ENCODE results near the gene IPCEF1. TPM values are rescaled to one million over a fixed set of nuclear protein-coding genes. Genes with fewer than 3 reads are reported as not detected.
"Not testable (repeated sequence)": the region's sequence is repeated elsewhere in the genome, so short reads cannot be mapped to it uniquely, and the experiment has no call there.

The IPCEF1 gene
- total RNA-seq, 1 donor = 73.5 TPM

GRCh38 chr6:154241581-154241980, 115.0 kb downstream of the IPCEF1 start:
- Histone ChIP-seq H3K9me3 (ENCODE audit: low read depth, low read length) (no peaks in the 10 kb centered on the region), H3K4me3 (ENCODE audit: low read length) (no peak overlapping the region), H3K27me3 (ENCODE audit: insufficient read depth, low read length) (no peaks in the 10 kb centered on the region), H3K4me1 (ENCODE audit: insufficient read depth, low read length) (peaks cover 42% of the 10 kb centered on the region)

GRCh38 chr6:154241061-154241460, 115.5 kb downstream of the IPCEF1 start:
- not testable (repeated sequence) for H3K4me3 ChIP-seq (ENCODE audit: low read length); H3K27me3 ChIP-seq (ENCODE audit: insufficient read depth, low read length); H3K9me3 ChIP-seq (ENCODE audit: low read depth, low read length)
- H3K4me1 ChIP-seq (ENCODE audit: insufficient read depth, low read length) = peaks cover 41% of the 10 kb centered on the region

GRCh38 chr6:154239392-154239791, 117.2 kb downstream of the IPCEF1 start:
- no peak overlapping the region for H3K4me3 ChIP-seq (ENCODE audit: low read length)
- no peaks in the 10 kb centered on the region for H3K9me3 ChIP-seq (ENCODE audit: low read depth, low read length)
- no peaks in the 10 kb centered on the region for H3K27me3 ChIP-seq (ENCODE audit: insufficient read depth, low read length)
- peaks cover 41% of the 10 kb centered on the region for H3K4me1 ChIP-seq (ENCODE audit: insufficient read depth, low read length)

- H3K27me3 ChIP-seq (ENCODE audit: insufficient read depth, low read length) = no peaks in the 10 kb centered on the region
- H3K9me3 ChIP-seq (ENCODE audit: low read depth, low read length) = no peaks in the 10 kb centered on the region
- no peak overlapping the region for H3K4me3 ChIP-seq (ENCODE audit: low read length)
- H3K4me1 ChIP-seq (ENCODE audit: insufficient read depth, low read length) = peaks cover 41% of the 10 kb centered on the region
Measured at GRCh38 chr6:154238831-154239230, 117.8 kb downstream of the IPCEF1 start.

- no peaks in the 10 kb centered on the region for H3K27me3 ChIP-seq (ENCODE audit: insufficient read depth, low read length)
- peaks cover 36% of the 10 kb centered on the region for H3K4me1 ChIP-seq (ENCODE audit: insufficient read depth, low read length)
- H3K9me3 ChIP-seq (ENCODE audit: low read depth, low read length) = no peaks in the 10 kb centered on the region
- H3K4me3 ChIP-seq (ENCODE audit: low read length) = no peak overlapping the region
Measured at GRCh38 chr6:154236646-154237301, 119.8 kb downstream of the IPCEF1 start.

GRCh38 chr6:154234019-154234772, 122.4 kb downstream of the IPCEF1 start:
- no peak overlapping the region for H3K4me3 ChIP-seq (ENCODE audit: low read length)
- peaks cover 37% of the 10 kb centered on the region for H3K4me1 ChIP-seq (ENCODE audit: insufficient read depth, low read length)
- no peaks in the 10 kb centered on the region for H3K27me3 ChIP-seq (ENCODE audit: insufficient read depth, low read length)
- no peaks in the 10 kb centered on the region for H3K9me3 ChIP-seq (ENCODE audit: low read depth, low read length)

- H3K4me3 ChIP-seq (ENCODE audit: low read length) = no peak overlapping the region
- peaks cover 31% of the 10 kb centered on the region for H3K4me1 ChIP-seq (ENCODE audit: insufficient read depth, low read length)
- no peaks in the 10 kb centered on the region for H3K9me3 ChIP-seq (ENCODE audit: low read depth, low read length)
- no peaks in the 10 kb centered on the region for H3K27me3 ChIP-seq (ENCODE audit: insufficient read depth, low read length)
Measured at GRCh38 chr6:154233383-154233782, 123.2 kb downstream of the IPCEF1 start.

- Histone ChIP-seq H3K4me3 (ENCODE audit: low read length) (no peak overlapping the region), H3K27me3 (ENCODE audit: insufficient read depth, low read length) (no peaks in the 10 kb centered on the region), H3K9me3 (ENCODE audit: low read depth, low read length) (no peaks in the 10 kb centered on the region), H3K4me1 (ENCODE audit: insufficient read depth, low read length) (peaks cover 34% of the 10 kb centered on the region)
Measured at GRCh38 chr6:154232013-154232910, 124.3 kb downstream of the IPCEF1 start.

GRCh38 chr6:154230910-154231595, 125.5 kb downstream of the IPCEF1 start:
- H3K4me3 ChIP-seq (ENCODE audit: low read length) = no peak overlapping the region
- H3K4me1 ChIP-seq (ENCODE audit: insufficient read depth, low read length) = peaks cover 34% of the 10 kb centered on the region
- H3K9me3 ChIP-seq (ENCODE audit: low read depth, low read length) = no peaks in the 10 kb centered on the region
- no peaks in the 10 kb centered on the region for H3K27me3 ChIP-seq (ENCODE audit: insufficient read depth, low read length)

- Histone ChIP-seq H3K27me3 (ENCODE audit: insufficient read depth, low read length) (no peaks in the 10 kb centered on the region), H3K4me1 (ENCODE audit: insufficient read depth, low read length) (peaks cover 34% of the 10 kb centered on the region), H3K9me3 (ENCODE audit: low read depth, low read length) (no peaks in the 10 kb centered on the region), H3K4me3 (ENCODE audit: low read length) (no peak overlapping the region)
Measured at GRCh38 chr6:154230393-154230792, 126.2 kb downstream of the IPCEF1 start.

- H3K4me3 ChIP-seq (ENCODE audit: low read length) = no peak overlapping the region
- peaks cover 33% of the 10 kb centered on the region for H3K4me1 ChIP-seq (ENCODE audit: insufficient read depth, low read length)
- no peaks in the 10 kb centered on the region for H3K27me3 ChIP-seq (ENCODE audit: insufficient read depth, low read length)
- H3K9me3 ChIP-seq (ENCODE audit: low read depth, low read length) = no peaks in the 10 kb centered on the region
Measured at GRCh38 chr6:154229786-154230185, 126.8 kb downstream of the IPCEF1 start.

GRCh38 chr6:154228521-154228905, 128.1 kb downstream of the IPCEF1 start:
- no peak overlapping the region for H3K4me3 ChIP-seq (ENCODE audit: low read length)

GRCh38 chr6:154227862-154228520, 128.6 kb downstream of the IPCEF1 start:
- Histone ChIP-seq H3K4me3 (ENCODE audit: low read length) (no peak overlapping the region), H3K4me1 (ENCODE audit: insufficient read depth, low read length) (peaks cover 22% of the 10 kb centered on the region), H3K27me3 (ENCODE audit: insufficient read depth, low read length) (no peaks in the 10 kb centered on the region), H3K9me3 (ENCODE audit: low read depth, low read length) (no peaks in the 10 kb centered on the region)

More at GRCh38 chr6:154228521-154228905, 128.1 kb downstream of the IPCEF1 start:
- no peaks in the 10 kb centered on the region for H3K27me3 ChIP-seq (ENCODE audit: insufficient read depth, low read length)
- H3K9me3 ChIP-seq (ENCODE audit: low read depth, low read length) = no peaks in the 10 kb centered on the region
- H3K4me1 ChIP-seq (ENCODE audit: insufficient read depth, low read length) = peaks cover 23% of the 10 kb centered on the region

- Histone ChIP-seq H3K4me1 (ENCODE audit: insufficient read depth, low read length) (peaks cover 15% of the 10 kb centered on the region), H3K4me3 (ENCODE audit: low read length) (no peak overlapping the region), H3K9me3 (ENCODE audit: low read depth, low read length) (no peaks in the 10 kb centered on the region), H3K27me3 (ENCODE audit: insufficient read depth, low read length) (no peaks in the 10 kb centered on the region)
Measured at GRCh38 chr6:154226461-154226860, 130.1 kb downstream of the IPCEF1 start.

Measured in mononuclear cell (primary cell).